Measurements from ENCODE around the gene SCUBE2.

GRCh38 chr11:9003573-9004182 is 87.7 kb downstream of the SCUBE2 start, which contains the start of gene NRIP3:
- TF ChIP-seq GATA2 (IDR thresholded peaks at IDR 0.05; ENCODE audit: low read depth, low read length): no peak
- no peak for TF ChIP-seq GATA3 (IDR thresholded peaks at IDR 0.05; ENCODE audit: low read depth, low read length)

Data from SH-SY5Y (cell line).